H9 (cell line): Measurements from ENCODE around the gene WSCD1. TPM values are rescaled to one million over a fixed set of nuclear protein-coding genes. Genes with fewer than 3 reads are reported as not detected.

Source experiments
- DNase-seq: peaks from one replicate; pipeline ENCODE4 v3.0.0-alpha.2; 2017
- H2AFZ ChIP-seq: one replicate; pipeline ENCODE4 v1.6.1; 2013; ENCODE audit warnings: mild to moderate bottlenecking, low read length, control low read depth, moderate library complexity
- H2AK5ac ChIP-seq: 2 replicates; pipeline ENCODE4 v1.6.1; 2013; ENCODE audit warnings: low read length, control low read depth, mixed read lengths; ENCODE audit not compliant: insufficient read length
- H2BK120ac ChIP-seq: one replicate; pipeline ENCODE4 v1.6.1; 2013; ENCODE audit warnings: low read depth, mild to moderate bottlenecking, low read length, control low read depth, inconsistent platforms; ENCODE audit not compliant: poor library complexity, severe bottlenecking
- H2BK12ac ChIP-seq: 2 replicates; pipeline ENCODE4 v1.6.1; 2013; ENCODE audit warnings: low read length, control low read depth, mixed read lengths, low read depth; ENCODE audit not compliant: insufficient read length
- H2BK15ac ChIP-seq: 2 replicates; pipeline ENCODE4 v1.6.1; 2013; ENCODE audit warnings: low read depth, low read length, control low read depth
- H2BK20ac ChIP-seq: one replicate; pipeline ENCODE4 v1.6.1; 2013; ENCODE audit warnings: low read depth, mild to moderate bottlenecking, low read length, control low read depth, inconsistent platforms; ENCODE audit not compliant: poor library complexity, severe bottlenecking
- H2BK5ac ChIP-seq: 2 replicates; pipeline ENCODE4 v1.6.1; 2013; ENCODE audit warnings: low read length, control low read depth, mixed read lengths; ENCODE audit not compliant: insufficient read length
- H3K14ac ChIP-seq: 2 replicates; pipeline ENCODE4 v1.6.1; 2013; ENCODE audit warnings: low read length, control low read depth; ENCODE audit not compliant: insufficient read depth
- H3K18ac ChIP-seq: 2 replicates; pipeline ENCODE4 v1.6.1; 2013; ENCODE audit warnings: low read depth, mild to moderate bottlenecking, mixed read lengths, low read length, control low read depth; ENCODE audit not compliant: insufficient read length
- H3K23ac ChIP-seq: 2 replicates; pipeline ENCODE4 v1.6.1; 2013; ENCODE audit warnings: low read length, control low read depth, mixed read lengths, low read depth; ENCODE audit not compliant: insufficient read length
- H3K23me2 ChIP-seq: 2 replicates; pipeline ENCODE4 v1.6.1; 2013; ENCODE audit warnings: low read depth, mild to moderate bottlenecking, mixed read lengths, low read length, control low read depth; ENCODE audit not compliant: insufficient read length, poor library complexity, severe bottlenecking
- H3K27ac ChIP-seq: 2 replicates; pipeline ENCODE4 v1.5.1; 2013; ENCODE audit warnings: low read length, control low read depth, mixed read lengths, low read depth; ENCODE audit not compliant: insufficient read length
- H3K27me3 ChIP-seq: 2 replicates; pipeline ENCODE4 v1.6.1; 2013; ENCODE audit warnings: low read length, control low read depth, inconsistent platforms; ENCODE audit not compliant: insufficient read depth
- H3K4ac ChIP-seq: 2 replicates; pipeline ENCODE4 v1.6.1; 2013; ENCODE audit warnings: low read depth, mild to moderate bottlenecking, control low read depth, inconsistent platforms, low read length, moderate library complexity
- H3K4me1 ChIP-seq: 2 replicates; pipeline ENCODE4 v1.6.1; 2013; ENCODE audit warnings: low read length, control low read depth, inconsistent platforms; ENCODE audit not compliant: insufficient read depth
- H3K4me2 ChIP-seq: 2 replicates; pipeline ENCODE4 v1.6.1; 2013; ENCODE audit warnings: low read length, control low read depth, mixed read lengths; ENCODE audit not compliant: insufficient read length, insufficient read depth
- H3K56ac ChIP-seq: 2 replicates; pipeline ENCODE4 v1.6.1; 2013; ENCODE audit warnings: low read depth, mild to moderate bottlenecking, mixed read lengths, low read length, control low read depth; ENCODE audit not compliant: insufficient read length
- H3K79me1 ChIP-seq: 2 replicates; pipeline ENCODE4 v1.6.1; 2013; ENCODE audit warnings: low read depth, mild to moderate bottlenecking, moderate library complexity, low read length, control low read depth, inconsistent platforms; ENCODE audit not compliant: insufficient read depth, poor library complexity, severe bottlenecking
- H3K79me2 ChIP-seq: 2 replicates; pipeline ENCODE4 v1.6.1; 2013; ENCODE audit warnings: low read length, control low read depth, inconsistent platforms; ENCODE audit not compliant: insufficient read depth
- H3K9ac ChIP-seq: 2 replicates; pipeline ENCODE4 v1.6.1; 2013; ENCODE audit warnings: low read length, control low read depth, mixed read lengths; ENCODE audit not compliant: insufficient read length; ENCODE audit errors: extremely low read depth
- H3K9me3 ChIP-seq: one replicate; pipeline ENCODE4 v1.6.1; 2013; ENCODE audit warnings: low read depth, low read length, inconsistent platforms; ENCODE audit not compliant: control insufficient read depth
- H3T11ph ChIP-seq: one replicate; pipeline ENCODE4 v1.6.1; 2013; ENCODE audit warnings: mild to moderate bottlenecking, low read length, control low read depth, inconsistent platforms
- H4K20me1 ChIP-seq: one replicate; pipeline ENCODE4 v1.6.1; 2013; ENCODE audit not compliant: control insufficient read depth, insufficient read length, insufficient read depth
- H4K5ac ChIP-seq: 2 replicates; pipeline ENCODE4 v1.6.1; 2013; ENCODE audit warnings: low read depth, mild to moderate bottlenecking, mixed read lengths, low read length, control low read depth; ENCODE audit not compliant: insufficient read length
- H4K8ac ChIP-seq: replicated peaks from 2 replicates; pipeline ENCODE4 v1.6.1; 2013; ENCODE audit warnings: low read length, control low read depth, mixed read lengths, low read depth; ENCODE audit not compliant: insufficient read length
- H4K91ac ChIP-seq: 2 replicates; pipeline ENCODE4 v1.6.1; 2013; ENCODE audit warnings: low read depth, mild to moderate bottlenecking, moderate library complexity, mixed read lengths, low read length, control low read depth; ENCODE audit not compliant: insufficient read length
- H3K27ac Mint-ChIP-seq, 3 experiments: 2 replicates in 2 of 3; 3 replicates in 1 of 3; pipeline ENCODE4 v1.8.0; 2020 to 2021; ENCODE audit warnings: mixed read lengths in 3 of 3, mild to moderate bottlenecking in 1 of 3, moderate library complexity in 1 of 3
- H3K27me3 Mint-ChIP-seq: 2 replicates; pipeline ENCODE4 v1.8.0; 2021; ENCODE audit warnings: low read depth, mild to moderate bottlenecking, moderate library complexity, mixed read lengths
- H3K36me3 Mint-ChIP-seq, 3 experiments: 2 replicates in 2 of 3; 3 replicates in 1 of 3; pipeline ENCODE4 v1.8.0; 2020 to 2021; ENCODE audit warnings: low read depth in 3 of 3, mixed read lengths in 3 of 3; ENCODE audit not compliant: insufficient read depth in 1 of 3
- H3K4me1 Mint-ChIP-seq, 2 experiments: 2 replicates each; pipeline ENCODE4 v1.8.0; 2020; ENCODE audit warnings: mixed read lengths in 2 of 2
- H3K4me3 Mint-ChIP-seq, 2 experiments: 2 replicates in 1 of 2; 3 replicates in 1 of 2; pipeline ENCODE4 v1.8.0; 2020 to 2021; ENCODE audit warnings: mild to moderate bottlenecking in 2 of 2, mixed read lengths in 2 of 2, moderate library complexity in 1 of 2
- H3K9me3 Mint-ChIP-seq, 2 experiments: 2 replicates in 1 of 2; 3 replicates in 1 of 2; pipeline ENCODE4 v1.8.0; 2020; ENCODE audit warnings: mild to moderate bottlenecking in 2 of 2, mixed read lengths in 2 of 2, moderate library complexity in 1 of 2
- WGBS: extraction: QIAGEN DNeasy Blood & Tissue Kit; methylation state at CpG from one replicate; pipeline ENCODE4 v1.1.7; 2013; ENCODE audit warnings: missing lambda C conversion rate, low lambda C conversion rate, mixed read lengths; ENCODE audit not compliant: insufficient read length; ENCODE audit errors: extremely low coverage; 5-methylcytosine and 5-hydroxymethylcytosine counted together
- total RNA-seq: library from RNA; stranded (reverse); gene quantifications from 2 replicates; pipeline ENCODE4 v1.2.1, GENCODE V29; 2021
- TF ChIP-seq, protein P1 (sequence below): fragments of 200-600 bp; sonication (generic); conservative IDR thresholded peaks from 3 replicates; pipeline ENCODE4 v1.8.0; 2021; ENCODE audit warnings: antibody characterized with exemption, mild to moderate bottlenecking

The WSCD1 gene
- total RNA-seq, 1 experiment from 2014 or later = 33.6 TPM

DNA sequence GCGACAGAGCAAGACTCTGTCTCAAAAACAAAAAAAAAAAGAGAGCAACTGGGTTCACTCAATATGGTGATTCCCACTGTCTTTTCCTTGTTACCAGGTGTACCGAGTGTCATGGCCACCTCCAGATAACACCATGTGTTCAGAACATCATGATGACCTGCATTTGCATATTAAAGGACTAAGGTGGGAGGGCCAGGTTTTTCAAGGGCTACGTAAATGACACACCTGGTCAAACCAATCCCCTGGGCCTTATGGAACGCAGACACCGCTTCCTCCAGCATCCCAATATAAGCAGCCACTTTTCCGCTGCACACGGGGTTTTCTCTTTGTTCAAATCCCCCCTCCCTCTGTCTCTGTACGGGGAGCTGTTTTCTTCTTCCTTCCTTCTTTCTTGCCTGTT is 29.3 kb downstream of the WSCD1 start:
- no peak overlapping the region for H2BK120ac ChIP-seq
- H3K4me2 ChIP-seq = no peak overlapping the region
- H2BK20ac ChIP-seq = no peak overlapping the region
- H4K5ac ChIP-seq = no peak overlapping the region
- no peak overlapping the region for H3T11ph ChIP-seq
- no peak overlapping the region for H4K8ac ChIP-seq
- H3K27me3 ChIP-seq = no peaks in the 10 kb centered on the region
- no peaks in the 10 kb centered on the region for H4K20me1 ChIP-seq
- H3K4me1 ChIP-seq = peaks cover 21% of the 10 kb centered on the region; the same call in 1 of the 2 replicates
- no peak overlapping the region for H2BK5ac ChIP-seq
- H3K9ac ChIP-seq = no peak overlapping the region
- peaks cover 35 to 57% (median 51%) of the 10 kb centered on the region in 3 experiments for H3K36me3 Mint-ChIP-seq
- peak overlapping the region in 2 of 3 experiments; percentile 32 to 71; a peak in 1 of 7 replicates for H3K27ac Mint-ChIP-seq
- H2BK15ac ChIP-seq = no peak overlapping the region
- H3K4ac ChIP-seq = no peak overlapping the region
- H3K9me3 Mint-ChIP-seq = no peaks in the 10 kb centered on the region
- H3K56ac ChIP-seq = no peak overlapping the region
- no peaks in the 10 kb centered on the region for H3K79me1 ChIP-seq
- no peaks in the 10 kb centered on the region for H3K27me3 Mint-ChIP-seq
- no peak overlapping the region for H4K91ac ChIP-seq
- H3K4me1 Mint-ChIP-seq = peaks cover 51 to 56% of the 10 kb centered on the region in 2 experiments
- H3K4me3 Mint-ChIP-seq = no peak overlapping the region
- H2BK12ac ChIP-seq = no peak overlapping the region
- no peak overlapping the region for H3K14ac ChIP-seq
- no peaks in the 10 kb centered on the region for H3K79me2 ChIP-seq
- peak; percentile 58 for DNase-seq
- no peaks in the 10 kb centered on the region for H3K9me3 ChIP-seq
- no CpG with 5 or more reads among the region's 8 CpGs for WGBS
- no peak overlapping the region for H3K23ac ChIP-seq
- no peak overlapping the region for H2AFZ ChIP-seq
- no peak overlapping the region for H3K18ac ChIP-seq
- H3K27ac ChIP-seq = no peak overlapping the region
- H3K23me2 ChIP-seq = peaks cover 5% of the 10 kb centered on the region
- no peak overlapping the region for H2AK5ac ChIP-seq
- TF ChIP-seq, protein P1, sequence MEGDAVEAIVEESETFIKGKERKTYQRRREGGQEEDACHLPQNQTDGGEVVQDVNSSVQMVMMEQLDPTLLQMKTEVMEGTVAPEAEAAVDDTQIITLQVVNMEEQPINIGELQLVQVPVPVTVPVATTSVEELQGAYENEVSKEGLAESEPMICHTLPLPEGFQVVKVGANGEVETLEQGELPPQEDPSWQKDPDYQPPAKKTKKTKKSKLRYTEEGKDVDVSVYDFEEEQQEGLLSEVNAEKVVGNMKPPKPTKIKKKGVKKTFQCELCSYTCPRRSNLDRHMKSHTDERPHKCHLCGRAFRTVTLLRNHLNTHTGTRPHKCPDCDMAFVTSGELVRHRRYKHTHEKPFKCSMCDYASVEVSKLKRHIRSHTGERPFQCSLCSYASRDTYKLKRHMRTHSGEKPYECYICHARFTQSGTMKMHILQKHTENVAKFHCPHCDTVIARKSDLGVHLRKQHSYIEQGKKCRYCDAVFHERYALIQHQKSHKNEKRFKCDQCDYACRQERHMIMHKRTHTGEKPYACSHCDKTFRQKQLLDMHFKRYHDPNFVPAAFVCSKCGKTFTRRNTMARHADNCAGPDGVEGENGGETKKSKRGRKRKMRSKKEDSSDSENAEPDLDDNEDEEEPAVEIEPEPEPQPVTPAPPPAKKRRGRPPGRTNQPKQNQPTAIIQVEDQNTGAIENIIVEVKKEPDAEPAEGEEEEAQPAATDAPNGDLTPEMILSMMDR = no peak
